Type B pancreatic cell (in vitro differentiated cells): Measurements from ENCODE around the gene CAMTA1. TPM values are rescaled to one million over a fixed set of nuclear protein-coding genes. Genes with fewer than 3 reads are reported as not detected.

Source experiments
- DNase-seq: peaks from one replicate; pipeline ENCODE4 v3.0.0; 2021; ENCODE audit warnings: mixed read lengths; ENCODE audit not compliant: unreplicated experiment; ENCODE audit errors: extremely low spot score
- H3K27ac Mint-ChIP-seq: 2 replicates; pipeline ENCODE4 v1.8.0; 2021; ENCODE audit warnings: mild to moderate bottlenecking, mixed read lengths
- H3K27me3 Mint-ChIP-seq: 2 replicates; pipeline ENCODE4 v1.8.0; 2021; ENCODE audit warnings: mixed read lengths
- H3K36me3 Mint-ChIP-seq: 2 replicates; pipeline ENCODE4 v1.8.0; 2021; ENCODE audit warnings: mixed read lengths
- H3K4me1 Mint-ChIP-seq: one replicate; pipeline ENCODE4 v1.8.0; 2021; ENCODE audit warnings: mixed read lengths; ENCODE audit not compliant: unreplicated experiment
- H3K4me3 Mint-ChIP-seq: 2 replicates; pipeline ENCODE4 v1.8.0; 2021; ENCODE audit warnings: mild to moderate bottlenecking, mixed read lengths
- H3K9me3 Mint-ChIP-seq: 2 replicates; pipeline ENCODE4 v1.8.0; 2021; ENCODE audit warnings: mixed read lengths
- CTCF ChIP-seq: fragments of 200-600 bp; sonication (generic); conservative IDR thresholded peaks from 2 replicates; pipeline ENCODE4 v1.5.0; 2021; ENCODE audit warnings: antibody characterized with exemption, mild to moderate bottlenecking
- total RNA-seq: library from RNA; stranded (reverse); gene quantifications from 2 replicates; pipeline ENCODE4 v1.2.1, GENCODE V29; 2021; ENCODE audit warnings: low replicate concordance

Gene CAMTA1
- total RNA-seq, 1 donor from 2014 or later, result 82.5 TPM

GRCh38 chr1:7406641-7407543 lies 621.6 kb downstream of the CAMTA1 start:
- H3K4me3 Mint-ChIP-seq, result no peak overlapping the region
- DNase-seq, result peak; percentile 54
- TF ChIP-seq CTCF, result no peak
- peaks cover 3% of the 10 kb centered on the region for H3K4me1 Mint-ChIP-seq
- H3K9me3 Mint-ChIP-seq, result no peaks in the 10 kb centered on the region
- no peaks in the 10 kb centered on the region for H3K27me3 Mint-ChIP-seq
- no peaks in the 10 kb centered on the region for H3K36me3 Mint-ChIP-seq
- no peak overlapping the region for H3K27ac Mint-ChIP-seq

GRCh38 chr1:7407544-7407895 lies 622.3 kb downstream of the CAMTA1 start:
- DNase-seq, result peak; percentile 58
- no peaks in the 10 kb centered on the region for H3K27me3 Mint-ChIP-seq
- no peaks in the 10 kb centered on the region for H3K36me3 Mint-ChIP-seq
- H3K9me3 Mint-ChIP-seq, result no peaks in the 10 kb centered on the region
- no peak overlapping the region for H3K27ac Mint-ChIP-seq
- no peak overlapping the region for H3K4me3 Mint-ChIP-seq
- no peaks in the 10 kb centered on the region for H3K4me1 Mint-ChIP-seq
- TF ChIP-seq CTCF, result no peak

- Mint-ChIP-seq H3K4me1 (no peaks in the 10 kb centered on the region), H3K27me3 (no peaks in the 10 kb centered on the region), H3K27ac (no peak overlapping the region), H3K9me3 (no peaks in the 10 kb centered on the region), H3K4me3 (no peak overlapping the region), H3K36me3 (no peaks in the 10 kb centered on the region)
- peak; percentile 58 for DNase-seq
- TF ChIP-seq CTCF, result no peak
Measured at GRCh38 chr1:7407980-7408770, 622.9 kb downstream of the CAMTA1 start.

- TF ChIP-seq CTCF, result no peak
- H3K4me3 Mint-ChIP-seq, result no peak overlapping the region
- DNase-seq, result peak; percentile 53
- H3K36me3 Mint-ChIP-seq, result no peaks in the 10 kb centered on the region
- no peaks in the 10 kb centered on the region for H3K27me3 Mint-ChIP-seq
- no peak overlapping the region for H3K27ac Mint-ChIP-seq
- H3K4me1 Mint-ChIP-seq, result no peaks in the 10 kb centered on the region
- no peaks in the 10 kb centered on the region for H3K9me3 Mint-ChIP-seq
Measured at GRCh38 chr1:7408771-7409150, 623.5 kb downstream of the CAMTA1 start.

GRCh38 chr1:7409278-7409677 lies 624.0 kb downstream of the CAMTA1 start:
- Mint-ChIP-seq H3K27ac (no peak overlapping the region), H3K4me1 (no peaks in the 10 kb centered on the region), H3K36me3 (no peaks in the 10 kb centered on the region), H3K4me3 (no peak overlapping the region), H3K27me3 (no peaks in the 10 kb centered on the region), H3K9me3 (no peaks in the 10 kb centered on the region)
- TF ChIP-seq CTCF, result no peak
- peak; percentile 58 for DNase-seq
